Astrocyte (in vitro differentiated cells and primary cell): Measurements from ENCODE around the gene PTPRF. TPM values are rescaled to one million over a fixed set of nuclear protein-coding genes. Genes with fewer than 3 reads are reported as not detected.

ENCODE experiments used
- DNase-seq: peaks from one replicate; pipeline ENCODE4 v3.0.0-alpha.2; 2010; ENCODE audit warnings: low read depth
- FAIRE-seq: peaks from 2 replicates; lab custom pipeline; 2011; peaks lifted over from hg19 to GRCh38; lab: Jason Lieb, UNC
- H2AFZ ChIP-seq: 2 replicates; pipeline ENCODE4 v1.6.0; 2012; ENCODE audit warnings: low read depth, low read length, inconsistent platforms
- H3K27ac ChIP-seq: 2 replicates; pipeline ENCODE4 v1.5.1; 2011; ENCODE audit warnings: low read depth, low read length, inconsistent platforms
- H3K27me3 ChIP-seq: 2 replicates; pipeline ENCODE4 v1.6.0; 2011; ENCODE audit warnings: low read length, inconsistent platforms; ENCODE audit not compliant: insufficient read depth
- H3K36me3 ChIP-seq: 2 replicates; pipeline ENCODE4 v1.5.1; 2011; ENCODE audit warnings: low read length, inconsistent platforms; ENCODE audit not compliant: insufficient read depth
- H3K4me1 ChIP-seq: 2 replicates; pipeline ENCODE4 v1.5.1; 2011; ENCODE audit warnings: low read length, inconsistent platforms; ENCODE audit not compliant: insufficient read depth
- H3K4me2 ChIP-seq: 2 replicates; pipeline ENCODE4 v1.6.0; 2012; ENCODE audit warnings: low read length, inconsistent platforms
- H3K4me3 ChIP-seq: 2 replicates; pipeline ENCODE4 v1.5.1; 2011; ENCODE audit warnings: low read depth, mild to moderate bottlenecking, low read length, inconsistent platforms; ENCODE audit not compliant: insufficient read depth
- H3K79me2 ChIP-seq: 2 replicates; pipeline ENCODE4 v1.6.0; 2012; ENCODE audit warnings: mild to moderate bottlenecking, low read length, inconsistent platforms; ENCODE audit not compliant: insufficient read depth
- H3K9ac ChIP-seq: 2 replicates; pipeline ENCODE4 v1.6.0; 2012; ENCODE audit warnings: mild to moderate bottlenecking, low read length, inconsistent platforms
- H3K9me3 ChIP-seq: 2 replicates; pipeline ENCODE4 v1.5.1; 2012; ENCODE audit warnings: low read depth, mild to moderate bottlenecking, low read length, inconsistent platforms; ENCODE audit not compliant: insufficient read depth
- H4K20me1 ChIP-seq: 2 replicates; pipeline ENCODE4 v1.6.0; 2012; ENCODE audit warnings: low read length, inconsistent platforms; ENCODE audit not compliant: insufficient read depth
- H3K27ac Mint-ChIP-seq: one replicate; pipeline ENCODE4 v1.8.0; 2021; ENCODE audit warnings: mild to moderate bottlenecking, mixed read lengths; ENCODE audit not compliant: unreplicated experiment
- H3K27me3 Mint-ChIP-seq: one replicate; pipeline ENCODE4 v1.8.0; 2021; ENCODE audit warnings: low read depth, mixed read lengths; ENCODE audit not compliant: unreplicated experiment
- H3K36me3 Mint-ChIP-seq: one replicate; pipeline ENCODE4 v1.8.0; 2021; ENCODE audit warnings: low read depth, mixed read lengths; ENCODE audit not compliant: unreplicated experiment
- H3K4me1 Mint-ChIP-seq: one replicate; pipeline ENCODE4 v1.8.0; 2021; ENCODE audit warnings: low read depth, mixed read lengths; ENCODE audit not compliant: unreplicated experiment
- H3K4me3 Mint-ChIP-seq: one replicate; pipeline ENCODE4 v1.8.0; 2021; ENCODE audit warnings: mild to moderate bottlenecking, moderate library complexity, mixed read lengths; ENCODE audit not compliant: unreplicated experiment
- H3K9me3 Mint-ChIP-seq: one replicate; pipeline ENCODE4 v1.8.0; 2021; ENCODE audit warnings: mild to moderate bottlenecking, mixed read lengths; ENCODE audit not compliant: unreplicated experiment
- CTCF ChIP-seq: IDR thresholded peaks from 2 replicates; pipeline ENCODE4 v1.5.1; 2011; ENCODE audit warnings: low read depth, mild to moderate bottlenecking, inconsistent platforms, low read length, moderate library complexity; ENCODE audit not compliant: insufficient read depth
- EZH2 ChIP-seq: IDR thresholded peaks from 2 replicates; pipeline ENCODE4 v1.6.1; 2012; ENCODE audit warnings: mild to moderate bottlenecking, low read length, inconsistent platforms; ENCODE audit not compliant: insufficient read depth
- total RNA-seq: library from RNA; stranded (reverse); gene quantifications from 2 replicates; pipeline ENCODE4 v1.2.1, GENCODE V29; 2021

The PTPRF gene
- total RNA-seq, 1 donor from 2014 or later, result 275 TPM

DNA sequence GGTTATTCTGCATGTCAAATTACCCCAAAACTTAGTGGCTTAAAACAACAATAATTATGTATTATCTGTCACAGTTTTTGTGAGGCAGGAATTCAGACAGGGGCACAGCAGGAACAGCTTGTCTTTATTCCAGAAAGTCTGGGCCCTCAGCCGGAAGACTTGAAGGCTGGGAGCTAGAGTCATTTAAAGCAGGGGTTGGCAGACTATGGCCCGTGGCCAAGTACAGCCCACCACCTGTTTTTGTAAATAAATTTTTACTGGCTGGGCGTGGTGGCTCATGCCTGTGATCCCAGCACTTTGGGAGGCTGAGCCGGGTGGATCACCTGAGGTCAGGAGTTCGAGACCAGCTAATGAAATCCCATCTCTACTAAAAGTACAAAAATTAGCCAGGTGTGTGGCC, 79.7 kb downstream of the PTPRF start:
- Histone ChIP-seq H3K27me3 (no peaks in the 10 kb centered on the region), H3K36me3 (peaks cover 6% of the 10 kb centered on the region), H3K9me3 (no peaks in the 10 kb centered on the region), H4K20me1 (no peaks in the 10 kb centered on the region), H3K79me2 (no peaks in the 10 kb centered on the region), H3K4me2 (no peak overlapping the region), H3K9ac (no peak overlapping the region), H3K4me1 (no peaks in the 10 kb centered on the region), H3K27ac (no peak overlapping the region), H2AFZ (no peak overlapping the region), H3K4me3 (no peak overlapping the region)
- FAIRE-seq (no peak), DNase-seq (no peak)
- H3K4me1 Mint-ChIP-seq, result no peaks in the 10 kb centered on the region
- H3K27ac Mint-ChIP-seq, result no peak overlapping the region
- TF ChIP-seq EZH2, result no peak
- H3K4me3 Mint-ChIP-seq, result no peak overlapping the region
- peaks cover 22% of the 10 kb centered on the region for H3K36me3 Mint-ChIP-seq
- H3K9me3 Mint-ChIP-seq, result no peaks in the 10 kb centered on the region
- no peaks in the 10 kb centered on the region for H3K27me3 Mint-ChIP-seq

DNA sequence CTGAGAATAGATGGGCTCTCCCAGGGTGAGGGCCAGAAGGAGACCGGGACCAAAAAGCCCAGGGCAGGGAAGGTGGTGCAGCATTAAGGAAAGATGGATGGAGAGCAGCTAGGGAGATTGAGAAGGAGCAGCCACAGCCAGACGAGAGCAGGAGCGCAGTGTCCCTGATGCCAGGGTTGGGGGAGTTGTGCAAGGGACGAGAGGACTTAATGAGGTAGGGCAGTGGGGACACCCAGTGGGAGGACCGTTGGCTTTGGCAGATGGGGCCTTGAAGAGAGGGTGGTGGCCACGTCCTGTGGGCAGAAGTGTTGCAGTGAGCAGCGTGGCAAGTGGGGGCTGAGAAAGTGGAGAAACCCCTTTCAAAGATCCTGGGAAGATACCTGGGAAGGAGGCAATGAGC, 81.3 kb downstream of the PTPRF start:
- Mint-ChIP-seq H3K36me3 (peaks cover 29% of the 10 kb centered on the region), H3K27ac (no peak overlapping the region), H3K9me3 (no peaks in the 10 kb centered on the region), H3K27me3 (no peaks in the 10 kb centered on the region), H3K4me3 (no peak overlapping the region), H3K4me1 (no peaks in the 10 kb centered on the region)
- Histone ChIP-seq H3K27me3 (no peaks in the 10 kb centered on the region), H3K9me3 (no peaks in the 10 kb centered on the region), H3K9ac (no peak overlapping the region), H3K27ac (no peak overlapping the region), H3K4me3 (no peak overlapping the region), H4K20me1 (no peaks in the 10 kb centered on the region), H2AFZ (no peak overlapping the region), H3K36me3 (peaks cover 9% of the 10 kb centered on the region), H3K79me2 (no peaks in the 10 kb centered on the region), H3K4me1 (no peaks in the 10 kb centered on the region), H3K4me2 (no peak overlapping the region)
- DNase-seq (no peak), FAIRE-seq (no peak)
- TF ChIP-seq CTCF (no peak), EZH2 (no peak)

DNA sequence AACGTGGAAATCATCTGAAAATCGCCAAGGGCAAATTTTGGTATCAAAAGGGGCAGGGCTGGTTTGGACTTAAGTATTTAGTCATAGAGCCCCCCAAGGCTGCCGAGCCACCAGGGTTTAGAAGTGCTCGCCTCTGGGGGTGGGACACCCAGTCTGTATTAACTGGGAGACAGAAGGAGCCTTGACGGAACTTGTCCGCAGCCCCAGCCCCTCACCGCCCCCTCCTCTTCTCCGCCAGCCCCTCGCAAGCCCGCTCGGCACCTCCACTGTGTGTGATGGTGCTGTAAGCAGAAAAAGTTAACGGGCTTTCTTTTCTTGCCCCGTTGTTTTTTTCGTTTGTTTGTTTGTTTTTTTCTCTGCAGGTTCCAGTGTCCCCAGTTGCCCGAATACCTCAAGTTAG, 81.7 kb downstream of the PTPRF start:
- peaks cover 29% of the 10 kb centered on the region for H3K36me3 Mint-ChIP-seq
- no peaks in the 10 kb centered on the region for H3K4me1 Mint-ChIP-seq
- no peak overlapping the region for H2AFZ ChIP-seq
- no peak overlapping the region for H3K4me2 ChIP-seq
- peaks cover 11% of the 10 kb centered on the region for H3K36me3 ChIP-seq
- H3K27me3 ChIP-seq, result no peaks in the 10 kb centered on the region
- no peak overlapping the region for H3K27ac Mint-ChIP-seq
- no peak for TF ChIP-seq EZH2
- TF ChIP-seq CTCF, result no peak
- no peaks in the 10 kb centered on the region for H3K9me3 Mint-ChIP-seq
- no peaks in the 10 kb centered on the region for H3K4me1 ChIP-seq
- no peaks in the 10 kb centered on the region for H3K79me2 ChIP-seq
- no peak overlapping the region for H3K4me3 Mint-ChIP-seq
- no peak overlapping the region for H3K9ac ChIP-seq
- H4K20me1 ChIP-seq, result no peaks in the 10 kb centered on the region
- H3K4me3 ChIP-seq, result no peak overlapping the region
- no peaks in the 10 kb centered on the region for H3K9me3 ChIP-seq
- H3K27ac ChIP-seq, result no peak overlapping the region
- H3K27me3 Mint-ChIP-seq, result no peaks in the 10 kb centered on the region
- FAIRE-seq (no peak), DNase-seq (no peak)
